ENCODE data around the gene ABHD15.

DNA sequence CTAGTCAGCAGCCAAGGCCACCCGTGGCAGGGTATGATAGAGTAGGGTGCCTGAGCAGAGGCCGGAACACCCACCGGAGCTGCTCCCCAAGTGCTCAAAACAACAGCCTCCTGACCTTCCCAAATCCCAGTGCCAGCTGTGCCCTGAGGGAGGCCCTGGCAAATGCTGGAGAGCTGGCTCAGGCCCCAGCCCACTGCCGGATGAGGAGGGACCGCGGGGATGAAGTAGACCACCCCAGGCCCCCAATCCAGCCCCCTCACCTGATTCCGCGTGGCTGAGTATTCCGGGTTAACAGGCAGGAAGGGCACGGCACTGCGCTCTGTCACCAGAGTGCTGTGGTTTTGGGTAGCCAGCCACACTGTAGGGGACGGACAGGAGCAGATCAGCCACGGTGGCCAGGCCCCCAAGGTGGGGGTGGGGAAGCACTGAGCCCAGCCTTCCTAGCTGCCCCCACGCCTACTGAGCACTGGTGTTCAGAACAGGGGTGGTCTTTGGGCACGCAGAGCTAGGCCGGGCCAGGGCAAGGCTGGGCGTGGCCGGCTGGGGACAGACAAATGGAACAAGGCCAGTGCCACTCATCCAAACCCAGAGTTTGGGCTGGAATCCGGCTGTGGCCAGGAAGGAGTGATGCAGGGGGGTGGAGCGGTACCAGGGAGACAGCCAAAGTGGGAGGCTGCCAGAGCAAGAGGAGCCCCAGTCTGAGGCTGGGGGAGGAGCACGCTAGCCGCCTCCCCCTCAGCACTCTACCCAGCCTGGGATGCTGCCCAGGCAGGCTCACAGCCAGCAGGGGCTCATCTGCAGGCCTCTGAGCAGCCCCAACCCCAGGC, 10.8 kb upstream of the ABHD15 start:
- TF ChIP-seq EZH2phosphoT487 (IDR thresholded peaks at IDR 0.05; ENCODE audit: borderline replicate concordance, low read length), result no peak
- TF ChIP-seq, protein P1, sequence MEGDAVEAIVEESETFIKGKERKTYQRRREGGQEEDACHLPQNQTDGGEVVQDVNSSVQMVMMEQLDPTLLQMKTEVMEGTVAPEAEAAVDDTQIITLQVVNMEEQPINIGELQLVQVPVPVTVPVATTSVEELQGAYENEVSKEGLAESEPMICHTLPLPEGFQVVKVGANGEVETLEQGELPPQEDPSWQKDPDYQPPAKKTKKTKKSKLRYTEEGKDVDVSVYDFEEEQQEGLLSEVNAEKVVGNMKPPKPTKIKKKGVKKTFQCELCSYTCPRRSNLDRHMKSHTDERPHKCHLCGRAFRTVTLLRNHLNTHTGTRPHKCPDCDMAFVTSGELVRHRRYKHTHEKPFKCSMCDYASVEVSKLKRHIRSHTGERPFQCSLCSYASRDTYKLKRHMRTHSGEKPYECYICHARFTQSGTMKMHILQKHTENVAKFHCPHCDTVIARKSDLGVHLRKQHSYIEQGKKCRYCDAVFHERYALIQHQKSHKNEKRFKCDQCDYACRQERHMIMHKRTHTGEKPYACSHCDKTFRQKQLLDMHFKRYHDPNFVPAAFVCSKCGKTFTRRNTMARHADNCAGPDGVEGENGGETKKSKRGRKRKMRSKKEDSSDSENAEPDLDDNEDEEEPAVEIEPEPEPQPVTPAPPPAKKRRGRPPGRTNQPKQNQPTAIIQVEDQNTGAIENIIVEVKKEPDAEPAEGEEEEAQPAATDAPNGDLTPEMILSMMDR (IDR thresholded peaks at IDR 0.05; ENCODE audit: low read depth, low read length, poor library complexity, severe bottlenecking), result no peak

Data from DOHH2 (cell line).